Measurements from ENCODE around the gene ASXL3. TPM values are rescaled to one million over a fixed set of nuclear protein-coding genes. Genes with fewer than 3 reads are reported as not detected.

The ASXL3 gene
- total RNA-seq, 1 experiment from 2014 or later, result not detected

GRCh38 chr18:33571998-33572787 lies 5.8 kb upstream of the ASXL3 start:
- no peaks in the 10 kb centered on the region for H3K79me2 ChIP-seq (ENCODE audit: low read length)
- no peaks in the 10 kb centered on the region for H3K9me2 ChIP-seq (replicated peaks; ENCODE audit: low read length)
- TF ChIP-seq EZH2 (IDR thresholded peaks at IDR 0.05; ENCODE audit: low read length, unreplicated experiment) (no peak), EZH2phosphoT487 (IDR thresholded peaks at IDR 0.05; ENCODE audit: borderline replicate concordance, low read length) (no peak)
- TF ChIP-seq, protein P1, sequence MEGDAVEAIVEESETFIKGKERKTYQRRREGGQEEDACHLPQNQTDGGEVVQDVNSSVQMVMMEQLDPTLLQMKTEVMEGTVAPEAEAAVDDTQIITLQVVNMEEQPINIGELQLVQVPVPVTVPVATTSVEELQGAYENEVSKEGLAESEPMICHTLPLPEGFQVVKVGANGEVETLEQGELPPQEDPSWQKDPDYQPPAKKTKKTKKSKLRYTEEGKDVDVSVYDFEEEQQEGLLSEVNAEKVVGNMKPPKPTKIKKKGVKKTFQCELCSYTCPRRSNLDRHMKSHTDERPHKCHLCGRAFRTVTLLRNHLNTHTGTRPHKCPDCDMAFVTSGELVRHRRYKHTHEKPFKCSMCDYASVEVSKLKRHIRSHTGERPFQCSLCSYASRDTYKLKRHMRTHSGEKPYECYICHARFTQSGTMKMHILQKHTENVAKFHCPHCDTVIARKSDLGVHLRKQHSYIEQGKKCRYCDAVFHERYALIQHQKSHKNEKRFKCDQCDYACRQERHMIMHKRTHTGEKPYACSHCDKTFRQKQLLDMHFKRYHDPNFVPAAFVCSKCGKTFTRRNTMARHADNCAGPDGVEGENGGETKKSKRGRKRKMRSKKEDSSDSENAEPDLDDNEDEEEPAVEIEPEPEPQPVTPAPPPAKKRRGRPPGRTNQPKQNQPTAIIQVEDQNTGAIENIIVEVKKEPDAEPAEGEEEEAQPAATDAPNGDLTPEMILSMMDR (conservative IDR thresholded peaks at IDR 0.05; ENCODE audit: low read depth, low read length), result no peak
- BruUV-seq (replicated peaks), result no TSS peak
- CTCF ChIA-PET, result no interaction called here
- no peaks in the 10 kb centered on the region for H3K9me3 ChIP-seq (ENCODE audit: low read length)
- POLR2A ChIA-PET (ENCODE audit: unreplicated experiment), result no interaction called here
- DNase-seq, result no peak
- peaks cover 20% of the 10 kb centered on the region for H3K27me3 ChIP-seq (ENCODE audit: low read length)
- H3F3A ChIP-seq (ENCODE audit: low read length, unreplicated experiment), result no peaks in the 10 kb centered on the region
- H3K4me1 ChIP-seq (ENCODE audit: insufficient read depth, low read length), result no peaks in the 10 kb centered on the region
- no peak overlapping the region for H3K9ac ChIP-seq (ENCODE audit: low read length)
- H3K4me2 ChIP-seq (ENCODE audit: low read length), result no peak overlapping the region
- ATAC-seq, result no peak
- H3K4me3 ChIP-seq (ENCODE audit: low read length), result no peak overlapping the region
- no peaks in the 10 kb centered on the region for H3K36me3 ChIP-seq (ENCODE audit: low read depth, low read length)
- no peak overlapping the region for H3K27ac ChIP-seq (ENCODE audit: low read length)
- no peak overlapping the region for H2AFZ ChIP-seq (ENCODE audit: low read length)
- intact Hi-C loops (cut with micrococcal nuclease), result no loop called here
- H4K20me1 ChIP-seq (ENCODE audit: low read length), result no peaks in the 10 kb centered on the region

DNA sequence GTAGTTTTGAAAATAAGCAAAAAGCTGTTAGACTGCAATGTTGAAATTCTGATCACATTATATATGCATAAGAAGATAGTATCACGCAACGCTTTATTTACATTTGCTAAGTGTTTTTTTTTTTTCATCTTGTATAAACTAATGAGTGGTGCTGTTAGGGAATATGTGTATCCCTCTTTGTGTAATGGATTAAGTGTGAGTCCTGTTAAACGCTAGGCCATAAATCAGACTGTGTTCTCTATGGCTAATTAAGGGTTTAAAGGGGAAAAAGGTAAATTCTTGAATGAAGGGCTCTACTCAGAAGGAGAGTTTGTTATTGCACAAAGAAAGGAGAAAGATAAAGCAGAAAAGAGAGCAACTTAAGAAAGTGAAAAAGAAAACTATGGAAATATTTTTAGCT lies 4.8 kb upstream of the ASXL3 start:
- ChIA-PET POLR2A (ENCODE audit: unreplicated experiment) (no interaction called here), CTCF (no interaction called here)
- H3K9ac ChIP-seq (ENCODE audit: low read length), result no peak overlapping the region
- H3K4me3 ChIP-seq (ENCODE audit: low read length), result no peak overlapping the region
- no peak for TF ChIP-seq EZH2 (IDR thresholded peaks at IDR 0.05; ENCODE audit: low read length, unreplicated experiment)
- TF ChIP-seq EZH2phosphoT487 (IDR thresholded peaks at IDR 0.05; ENCODE audit: borderline replicate concordance, low read length), result no peak
- TF ChIP-seq, protein P1 (conservative IDR thresholded peaks at IDR 0.05; ENCODE audit: low read depth, low read length), result no peak
- DNase-seq, result no peak
- H4K20me1 ChIP-seq (ENCODE audit: low read length), result no peaks in the 10 kb centered on the region
- H3K9me3 ChIP-seq (ENCODE audit: low read length), result no peaks in the 10 kb centered on the region
- H3K27ac ChIP-seq (ENCODE audit: low read length), result no peak overlapping the region
- H3K79me2 ChIP-seq (ENCODE audit: low read length), result no peaks in the 10 kb centered on the region
- no peak overlapping the region for H3K4me2 ChIP-seq (ENCODE audit: low read length)
- intact Hi-C loops (cut with micrococcal nuclease), result no loop called here
- H3K36me3 ChIP-seq (ENCODE audit: low read depth, low read length), result no peaks in the 10 kb centered on the region
- H3K27me3 ChIP-seq (ENCODE audit: low read length), result peaks cover 28% of the 10 kb centered on the region
- ATAC-seq, result no peak
- BruUV-seq (replicated peaks), result no TSS peak
- no peaks in the 10 kb centered on the region for H3F3A ChIP-seq (ENCODE audit: low read length, unreplicated experiment)
- H3K9me2 ChIP-seq (replicated peaks; ENCODE audit: low read length), result no peaks in the 10 kb centered on the region
- H3K4me1 ChIP-seq (ENCODE audit: insufficient read depth, low read length), result no peaks in the 10 kb centered on the region
- no peak overlapping the region for H2AFZ ChIP-seq (ENCODE audit: low read length)

GRCh38 chr18:33575451-33575850 lies 2.6 kb upstream of the ASXL3 start:
- Histone ChIP-seq H3K27me3 (ENCODE audit: low read length) (peaks cover 44% of the 10 kb centered on the region), H3K4me2 (ENCODE audit: low read length) (no peak overlapping the region), H3K4me3 (ENCODE audit: low read length) (no peak overlapping the region), H3K36me3 (ENCODE audit: low read depth, low read length) (no peaks in the 10 kb centered on the region), H2AFZ (ENCODE audit: low read length) (no peak overlapping the region), H3K4me1 (ENCODE audit: insufficient read depth, low read length) (no peaks in the 10 kb centered on the region), H4K20me1 (ENCODE audit: low read length) (no peaks in the 10 kb centered on the region), H3F3A (ENCODE audit: low read length, unreplicated experiment) (no peaks in the 10 kb centered on the region), H3K9ac (ENCODE audit: low read length) (no peak overlapping the region), H3K9me2 (replicated peaks; ENCODE audit: low read length) (no peaks in the 10 kb centered on the region), H3K9me3 (ENCODE audit: low read length) (no peaks in the 10 kb centered on the region), H3K79me2 (ENCODE audit: low read length) (no peaks in the 10 kb centered on the region), H3K27ac (ENCODE audit: low read length) (no peak overlapping the region)
- intact Hi-C loops (cut with micrococcal nuclease), result no loop called here
- ATAC-seq, result no peak
- no TSS peak for BruUV-seq (replicated peaks)
- TF ChIP-seq EZH2 (IDR thresholded peaks at IDR 0.05; ENCODE audit: low read length, unreplicated experiment), result no peak
- TF ChIP-seq EZH2phosphoT487 (IDR thresholded peaks at IDR 0.05; ENCODE audit: borderline replicate concordance, low read length), result no peak
- TF ChIP-seq, protein P1 (conservative IDR thresholded peaks at IDR 0.05; ENCODE audit: low read depth, low read length), result no peak
- no peak for DNase-seq
- ChIA-PET CTCF (no interaction called here), POLR2A (ENCODE audit: unreplicated experiment) (no interaction called here)
